ENCODE measurements around the gene LMAN1. TPM values are rescaled to one million over a fixed set of nuclear protein-coding genes. Genes with fewer than 3 reads are reported as not detected.

The LMAN1 gene
- total RNA-seq, 2 experiments from 2014 or later = 33.0 to 46.4 TPM

GRCh38 chr18:59323931-59324622, 35.0 kb downstream of the LMAN1 start:
- intact Hi-C loops (cut with micrococcal nuclease; ENCODE audit: unreplicated experiment) = no loop called here
- CTCF ChIA-PET (ENCODE audit: unreplicated experiment) = no interaction called here

GRCh38 chr18:59318460-59319050, 40.5 kb downstream of the LMAN1 start, which contains the start of gene CPLX4:
Gene CPLX4, minus strand, starts transcription at chr18:59318649. Its CDS starts 187 bp downstream, at chr18:59318462.
- BruUV-seq (replicated peaks) = no TSS peak
- H3K9me2 ChIP-seq (ENCODE audit: insufficient read depth, low read length) = no peaks in the 10 kb centered on the region
- TF ChIP-seq, protein P1, sequence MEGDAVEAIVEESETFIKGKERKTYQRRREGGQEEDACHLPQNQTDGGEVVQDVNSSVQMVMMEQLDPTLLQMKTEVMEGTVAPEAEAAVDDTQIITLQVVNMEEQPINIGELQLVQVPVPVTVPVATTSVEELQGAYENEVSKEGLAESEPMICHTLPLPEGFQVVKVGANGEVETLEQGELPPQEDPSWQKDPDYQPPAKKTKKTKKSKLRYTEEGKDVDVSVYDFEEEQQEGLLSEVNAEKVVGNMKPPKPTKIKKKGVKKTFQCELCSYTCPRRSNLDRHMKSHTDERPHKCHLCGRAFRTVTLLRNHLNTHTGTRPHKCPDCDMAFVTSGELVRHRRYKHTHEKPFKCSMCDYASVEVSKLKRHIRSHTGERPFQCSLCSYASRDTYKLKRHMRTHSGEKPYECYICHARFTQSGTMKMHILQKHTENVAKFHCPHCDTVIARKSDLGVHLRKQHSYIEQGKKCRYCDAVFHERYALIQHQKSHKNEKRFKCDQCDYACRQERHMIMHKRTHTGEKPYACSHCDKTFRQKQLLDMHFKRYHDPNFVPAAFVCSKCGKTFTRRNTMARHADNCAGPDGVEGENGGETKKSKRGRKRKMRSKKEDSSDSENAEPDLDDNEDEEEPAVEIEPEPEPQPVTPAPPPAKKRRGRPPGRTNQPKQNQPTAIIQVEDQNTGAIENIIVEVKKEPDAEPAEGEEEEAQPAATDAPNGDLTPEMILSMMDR (conservative IDR thresholded peaks at IDR 0.05; ENCODE audit: low read length) = no peak
- TF ChIP-seq EZH2phosphoT487 (IDR thresholded peaks at IDR 0.05; ENCODE audit: borderline replicate concordance, low read depth, low read length) = no peak
- POLR2A ChIA-PET = interaction anchor here (0.6 to 1.1 kb wide), 2 partner anchors 8 to 1951 kb away, joined by 3 read pairs; no protein-coding TSS in a partner anchor
- H3K36me3 ChIP-seq (ENCODE audit: insufficient read depth, low read length) = no peaks in the 10 kb centered on the region
- no peak within 1 kb of the TSS for H3K27ac ChIP-seq (ENCODE audit: low read depth, low read length, poor library complexity, severe bottlenecking)
- DNase-seq (ENCODE audit: low spot score) = no peak
- no peaks in the 10 kb centered on the region for H4K20me1 ChIP-seq (ENCODE audit: insufficient read depth, low read length)
- CTCF ChIA-PET (ENCODE audit: unreplicated experiment) = no interaction called here
- no peaks in the 10 kb centered on the region for H3K79me2 ChIP-seq (ENCODE audit: insufficient read depth, low read depth, low read length)
- no peak within 1 kb of the TSS for H2AFZ ChIP-seq (ENCODE audit: low read length)
- no peak within 1 kb of the TSS for H3K4me2 ChIP-seq (ENCODE audit: low read length)
- intact Hi-C loops (cut with micrococcal nuclease; ENCODE audit: unreplicated experiment) = no loop called here
- no peak within 1 kb of the TSS for H3K4me3 ChIP-seq (ENCODE audit: low read depth, low read length, poor library complexity, severe bottlenecking)
- H3K9me3 ChIP-seq (ENCODE audit: low read length) = no peaks in the 10 kb centered on the region
- H3K4me1 ChIP-seq (ENCODE audit: insufficient read depth, low read length, poor library complexity, severe bottlenecking) = no peaks in the 10 kb centered on the region

More at GRCh38 chr18:59323931-59324622, 35.0 kb downstream of the LMAN1 start:
- H4K20me1 ChIP-seq (ENCODE audit: insufficient read depth, low read length) = no peaks in the 10 kb centered on the region
- H3K79me2 ChIP-seq (ENCODE audit: insufficient read depth, low read depth, low read length) = no peaks in the 10 kb centered on the region
- no peaks in the 10 kb centered on the region for H3K9me2 ChIP-seq (ENCODE audit: insufficient read depth, low read length)
- H3K27ac ChIP-seq (ENCODE audit: low read depth, low read length, poor library complexity, severe bottlenecking) = no peak overlapping the region
- DNase-seq (ENCODE audit: low spot score) = no peak
- no peaks in the 10 kb centered on the region for H3K4me1 ChIP-seq (ENCODE audit: insufficient read depth, low read length, poor library complexity, severe bottlenecking)
- H3K4me2 ChIP-seq (ENCODE audit: low read length) = no peak overlapping the region
- no peak overlapping the region for H3K4me3 ChIP-seq (ENCODE audit: low read depth, low read length, poor library complexity, severe bottlenecking)
- POLR2A ChIA-PET = no interaction called here
- no peak overlapping the region for H2AFZ ChIP-seq (ENCODE audit: low read length)
- BruUV-seq (replicated peaks) = no TSS peak
- peaks cover 22% of the 10 kb centered on the region for H3K36me3 ChIP-seq (ENCODE audit: insufficient read depth, low read length)
- no peaks in the 10 kb centered on the region for H3K9me3 ChIP-seq (ENCODE audit: low read length)
- no peak for TF ChIP-seq EZH2phosphoT487 (IDR thresholded peaks at IDR 0.05; ENCODE audit: borderline replicate concordance, low read depth, low read length)
- TF ChIP-seq, protein P1 (conservative IDR thresholded peaks at IDR 0.05; ENCODE audit: low read length) = no peak

GRCh38 chr18:59311631-59312030, 47.4 kb downstream of the LMAN1 start:
- POLR2A ChIA-PET = no interaction called here
- H3K4me2 ChIP-seq (ENCODE audit: low read length) = no peak overlapping the region
- H3K27ac ChIP-seq (ENCODE audit: low read depth, low read length, poor library complexity, severe bottlenecking) = no peak overlapping the region
- H3K36me3 ChIP-seq (ENCODE audit: insufficient read depth, low read length) = no peaks in the 10 kb centered on the region
- no peak overlapping the region for H3K4me3 ChIP-seq (ENCODE audit: low read depth, low read length, poor library complexity, severe bottlenecking)
- DNase-seq (ENCODE audit: low spot score) = no peak
- intact Hi-C loops (cut with micrococcal nuclease; ENCODE audit: unreplicated experiment) = no loop called here
- no TSS peak for BruUV-seq (replicated peaks)
- no peaks in the 10 kb centered on the region for H3K4me1 ChIP-seq (ENCODE audit: insufficient read depth, low read length, poor library complexity, severe bottlenecking)
- H3K9me2 ChIP-seq (ENCODE audit: insufficient read depth, low read length) = no peaks in the 10 kb centered on the region
- H3K9me3 ChIP-seq (ENCODE audit: low read length) = no peaks in the 10 kb centered on the region
- TF ChIP-seq, protein P1 (conservative IDR thresholded peaks at IDR 0.05; ENCODE audit: low read length) = no peak
- no peak for TF ChIP-seq EZH2phosphoT487 (IDR thresholded peaks at IDR 0.05; ENCODE audit: borderline replicate concordance, low read depth, low read length)
- H3K79me2 ChIP-seq (ENCODE audit: insufficient read depth, low read depth, low read length) = no peaks in the 10 kb centered on the region
- no peak overlapping the region for H2AFZ ChIP-seq (ENCODE audit: low read length)
- H4K20me1 ChIP-seq (ENCODE audit: insufficient read depth, low read length) = no peaks in the 10 kb centered on the region
- CTCF ChIA-PET (ENCODE audit: unreplicated experiment) = no interaction called here

Data from OCI-LY7 (cell line).